Neural progenitor cell (in vitro differentiated cells): Measurements from ENCODE around the gene VWA8. TPM values are rescaled to one million over a fixed set of nuclear protein-coding genes. Genes with fewer than 3 reads are reported as not detected.
"Not testable (repeated sequence)": the region's sequence is repeated elsewhere in the genome, so short reads cannot be mapped to it uniquely, and the experiment has no call there.

Experiments used
- DNase-seq: peaks from one replicate; pipeline ENCODE4 v3.0.0-alpha.2; 2016; ENCODE audit warnings: low spot score
- H2AFZ ChIP-seq: fragments of 200-600 bp; sonication (generic); replicated peaks from 2 replicates; pipeline ENCODE4 v1.6.1; 2016; ENCODE audit warnings: antibody characterized with exemption
- H3F3A ChIP-seq: fragments of 200-600 bp; sonication (generic); 2 replicates; pipeline ENCODE4 v1.6.1; 2016; ENCODE audit warnings: antibody characterized with exemption, low read depth
- H3K27ac ChIP-seq: fragments of 200-600 bp; sonication (generic); 2 replicates; pipeline ENCODE4 v1.5.1; 2016; ENCODE audit warnings: mild to moderate bottlenecking
- H3K27me3 ChIP-seq: fragments of 200-600 bp; sonication (generic); 2 replicates; pipeline ENCODE4 v1.6.1; 2016; ENCODE audit warnings: mild to moderate bottlenecking, moderate library complexity
- H3K36me3 ChIP-seq: fragments of 200-600 bp; sonication (generic); 2 replicates; pipeline ENCODE4 v1.5.1; 2016
- H3K4me1 ChIP-seq: fragments of 200-600 bp; sonication (generic); 2 replicates; pipeline ENCODE4 v1.6.1; 2016; ENCODE audit warnings: mixed run types
- H3K4me2 ChIP-seq: fragments of 200-600 bp; sonication (generic); 2 replicates; pipeline ENCODE4 v1.6.1; 2016
- H3K4me3 ChIP-seq: fragments of 200-600 bp; sonication (generic); 2 replicates; pipeline ENCODE4 v1.5.1; 2016
- H3K79me2 ChIP-seq: fragments of 200-600 bp; sonication (generic); 2 replicates; pipeline ENCODE4 v1.6.1; 2016; ENCODE audit warnings: low read depth
- H3K9ac ChIP-seq: fragments of 200-600 bp; sonication (generic); 2 replicates; pipeline ENCODE4 v1.6.1; 2016
- H3K9me3 ChIP-seq: fragments of 200-600 bp; sonication (generic); 2 replicates; pipeline ENCODE4 v1.5.1; 2016; ENCODE audit warnings: low read depth
- H4K20me1 ChIP-seq: fragments of 200-600 bp; sonication (generic); 2 replicates; pipeline ENCODE4 v1.6.1; 2016; ENCODE audit warnings: low read depth
- H3K27ac Mint-ChIP-seq: 3 replicates; pipeline ENCODE4 v1.8.0; 2021; ENCODE audit warnings: mixed read lengths
- H3K27me3 Mint-ChIP-seq: 2 replicates; pipeline ENCODE4 v1.8.0; 2022; ENCODE audit warnings: low read depth, mild to moderate bottlenecking, inconsistent platforms, moderate library complexity, mixed read lengths; ENCODE audit not compliant: insufficient read depth
- H3K36me3 Mint-ChIP-seq: 3 replicates; pipeline ENCODE4 v1.8.0; 2021; ENCODE audit warnings: mixed read lengths
- H3K4me1 Mint-ChIP-seq: 3 replicates; pipeline ENCODE4 v1.8.0; 2021; ENCODE audit warnings: mixed read lengths
- H3K4me3 Mint-ChIP-seq: 3 replicates; pipeline ENCODE4 v1.8.0; 2021; ENCODE audit warnings: mild to moderate bottlenecking, moderate library complexity, mixed read lengths
- H3K9me3 Mint-ChIP-seq: 3 replicates; pipeline ENCODE4 v1.8.0; 2020; ENCODE audit warnings: mixed read lengths
- CTCF ChIP-seq: fragments of 200-600 bp; sonication (generic); IDR thresholded peaks from 2 replicates; pipeline ENCODE4 v1.5.1; 2017; ENCODE audit warnings: antibody characterized with exemption, mild to moderate bottlenecking
- EZH2 ChIP-seq: fragments of 200-600 bp; sonication (generic); IDR thresholded peaks from 2 replicates; pipeline ENCODE4 v1.6.1; 2017; ENCODE audit warnings: antibody characterized with exemption, mild to moderate bottlenecking, moderate library complexity
- EZH2phosphoT487 ChIP-seq: fragments of 200-600 bp; sonication (generic); IDR thresholded peaks from 2 replicates; pipeline ENCODE4 v1.6.1; 2017; ENCODE audit warnings: antibody characterized with exemption
- total RNA-seq: library from RNA; depleted of rRNA; stranded (reverse); fragments of >200 nt; gene quantifications from 2 replicates; pipeline ENCODE4 v1.2.3, GENCODE V29; 2015; ENCODE audit warnings: low replicate concordance

VWA8 gene
- total RNA-seq, 1 donor from 2014 or later: 12.6 TPM

- Mint-ChIP-seq H3K4me1 (no peaks in the 10 kb centered on the region), H3K27ac (no peak overlapping the region), H3K36me3 (peaks cover 11% of the 10 kb centered on the region), H3K9me3 (no peaks in the 10 kb centered on the region), H3K4me3 (no peak overlapping the region), H3K27me3 (no peaks in the 10 kb centered on the region)
- H3K4me3 ChIP-seq: no peak overlapping the region
- H3F3A ChIP-seq: no peaks in the 10 kb centered on the region
- no peak for TF ChIP-seq EZH2phosphoT487
- no peak for TF ChIP-seq CTCF
- TF ChIP-seq EZH2: no peak
- no peaks in the 10 kb centered on the region for H3K4me1 ChIP-seq
- no peak overlapping the region for H3K27ac ChIP-seq
- H3K9ac ChIP-seq: no peak overlapping the region
- H2AFZ ChIP-seq: no peak overlapping the region
- H3K79me2 ChIP-seq: no peaks in the 10 kb centered on the region
- no peak overlapping the region for H3K4me2 ChIP-seq
- DNase-seq: no peak
- no peaks in the 10 kb centered on the region for H3K9me3 ChIP-seq
- peaks cover 7% of the 10 kb centered on the region for H3K36me3 ChIP-seq
- no peaks in the 10 kb centered on the region for H4K20me1 ChIP-seq
- no peaks in the 10 kb centered on the region for H3K27me3 ChIP-seq
These were observed 69.8 kb downstream of the VWA8 start for GRCh38 chr13:41891119-41891518.

- Histone ChIP-seq H3K9ac (no peak overlapping the region), H3K79me2 (no peaks in the 10 kb centered on the region), H3F3A (no peaks in the 10 kb centered on the region), H3K27me3 (no peaks in the 10 kb centered on the region), H3K36me3 (peaks cover 7% of the 10 kb centered on the region), H3K4me3 (no peak overlapping the region), H3K9me3 (no peaks in the 10 kb centered on the region), H4K20me1 (no peaks in the 10 kb centered on the region), H3K27ac (no peak overlapping the region), H3K4me1 (peaks cover 7% of the 10 kb centered on the region), H2AFZ (no peak overlapping the region), H3K4me2 (no peak overlapping the region)
- Mint-ChIP-seq H3K36me3 (peaks cover 26% of the 10 kb centered on the region), H3K27ac (no peak overlapping the region), H3K27me3 (no peaks in the 10 kb centered on the region), H3K9me3 (peaks cover 3% of the 10 kb centered on the region), H3K4me1 (no peaks in the 10 kb centered on the region), H3K4me3 (no peak overlapping the region)
- TF ChIP-seq EZH2phosphoT487 (no peak), EZH2 (no peak), CTCF (no peak)
- DNase-seq: no peak
These were observed 77.8 kb downstream of the VWA8 start for GRCh38 chr13:41883147-41883546.

- not testable (repeated sequence) for H3K4me3 Mint-ChIP-seq, H3K4me2 ChIP-seq, H3K27me3 Mint-ChIP-seq, H3K9me3 Mint-ChIP-seq, H3K4me1 Mint-ChIP-seq, H3F3A ChIP-seq, H3K27ac Mint-ChIP-seq, H3K4me3 ChIP-seq, H3K79me2 ChIP-seq, H3K4me1 ChIP-seq, H3K27ac ChIP-seq, H3K9me3 ChIP-seq, DNase-seq, H2AFZ ChIP-seq, H3K27me3 ChIP-seq, H3K36me3 ChIP-seq, H3K9ac ChIP-seq, H4K20me1 ChIP-seq
- peaks cover 26% of the 10 kb centered on the region for H3K36me3 Mint-ChIP-seq
These were observed 79.0 kb downstream of the VWA8 start for GRCh38 chr13:41881890-41882289.

GRCh38 chr13:41880966-41881365, 79.9 kb downstream of the VWA8 start:
- Mint-ChIP-seq H3K9me3 (peaks cover 3% of the 10 kb centered on the region), H3K27me3 (no peaks in the 10 kb centered on the region), H3K4me1 (no peaks in the 10 kb centered on the region), H3K27ac (no peak overlapping the region), H3K36me3 (peaks cover 22% of the 10 kb centered on the region), H3K4me3 (no peak overlapping the region)
- DNase-seq: no peak
- no peaks in the 10 kb centered on the region for H4K20me1 ChIP-seq
- no peak overlapping the region for H3K9ac ChIP-seq
- H3K9me3 ChIP-seq: no peaks in the 10 kb centered on the region
- H3K4me1 ChIP-seq: peaks cover 7% of the 10 kb centered on the region
- TF ChIP-seq CTCF: no peak
- no peak for TF ChIP-seq EZH2phosphoT487
- TF ChIP-seq EZH2: no peak
- H3K27me3 ChIP-seq: no peaks in the 10 kb centered on the region
- H3K27ac ChIP-seq: no peak overlapping the region
- H3K79me2 ChIP-seq: no peaks in the 10 kb centered on the region
- H3K4me3 ChIP-seq: no peak overlapping the region
- H2AFZ ChIP-seq: no peak overlapping the region
- no peaks in the 10 kb centered on the region for H3F3A ChIP-seq
- H3K4me2 ChIP-seq: no peak overlapping the region
- no peaks in the 10 kb centered on the region for H3K36me3 ChIP-seq
